IPS DF 6.9 (cell line): ENCODE results near the gene SLITRK3.

ENCODE experiments used
- DNase-seq: peaks from one replicate; pipeline ENCODE4 v3.0.0-alpha.2; 2013; ENCODE audit warnings: low read depth, low spot score
- H3K27ac ChIP-seq: one replicate; pipeline ENCODE4 v1.5.1; 2013; ENCODE audit warnings: low read length, control low read depth
- H3K27me3 ChIP-seq: 2 replicates; pipeline ENCODE4 v1.6.1; 2013; ENCODE audit warnings: mild to moderate bottlenecking, low read length; ENCODE audit not compliant: control insufficient read depth, insufficient read depth
- H3K36me3 ChIP-seq: 2 replicates; pipeline ENCODE4 v1.6.1; 2013; ENCODE audit warnings: low read length; ENCODE audit not compliant: control insufficient read depth, insufficient read depth
- H3K4me1 ChIP-seq: 2 replicates; pipeline ENCODE4 v1.6.1; 2013; ENCODE audit warnings: low read length; ENCODE audit not compliant: control insufficient read depth, insufficient read depth
- H3K4me3 ChIP-seq: 2 replicates; pipeline ENCODE4 v1.5.1; 2013; ENCODE audit warnings: mild to moderate bottlenecking, low read length
- H3K9me3 ChIP-seq: 2 replicates; pipeline ENCODE4 v1.6.1; 2013; ENCODE audit warnings: low read length, inconsistent platforms; ENCODE audit not compliant: control insufficient read depth, insufficient read depth
- WGBS: extraction: QIAGEN DNeasy Blood & Tissue Kit; methylation state at CpG from one replicate; pipeline ENCODE4 v1.1.7; 2013; ENCODE audit warnings: mixed read lengths, missing lambda C conversion rate; ENCODE audit not compliant: insufficient read length, insufficient coverage; 5-methylcytosine and 5-hydroxymethylcytosine counted together

SLITRK3 gene

GRCh38 chr3:165191491-165191890, 4.7 kb downstream of the SLITRK3 start:
- DNase-seq = no peak
- no CpG with 5 or more reads among the region's 3 CpGs for WGBS
- no peak overlapping the region for H3K4me3 ChIP-seq
- no peaks in the 10 kb centered on the region for H3K36me3 ChIP-seq
- H3K27me3 ChIP-seq = peaks cover 20% of the 10 kb centered on the region; the same call in 1 of the 2 replicates
- no peaks in the 10 kb centered on the region for H3K9me3 ChIP-seq
- peaks cover 3% of the 10 kb centered on the region; the same call in 1 of the 2 replicates for H3K4me1 ChIP-seq
- H3K27ac ChIP-seq = no peak overlapping the region

GRCh38 chr3:165188452-165188851, 7.7 kb downstream of the SLITRK3 start:
- no peaks in the 10 kb centered on the region for H3K27me3 ChIP-seq
- H3K4me1 ChIP-seq = 0 out of 2 replicates have a peak, but pooled peaks cover 1% of the 10 kb centered on the region
- H3K36me3 ChIP-seq = no peaks in the 10 kb centered on the region
- H3K27ac ChIP-seq = no peak overlapping the region
- H3K9me3 ChIP-seq = no peaks in the 10 kb centered on the region
- no CpG with 5 or more reads among the region's 12 CpGs for WGBS
- no peak for DNase-seq
- no peak overlapping the region for H3K4me3 ChIP-seq

DNA sequence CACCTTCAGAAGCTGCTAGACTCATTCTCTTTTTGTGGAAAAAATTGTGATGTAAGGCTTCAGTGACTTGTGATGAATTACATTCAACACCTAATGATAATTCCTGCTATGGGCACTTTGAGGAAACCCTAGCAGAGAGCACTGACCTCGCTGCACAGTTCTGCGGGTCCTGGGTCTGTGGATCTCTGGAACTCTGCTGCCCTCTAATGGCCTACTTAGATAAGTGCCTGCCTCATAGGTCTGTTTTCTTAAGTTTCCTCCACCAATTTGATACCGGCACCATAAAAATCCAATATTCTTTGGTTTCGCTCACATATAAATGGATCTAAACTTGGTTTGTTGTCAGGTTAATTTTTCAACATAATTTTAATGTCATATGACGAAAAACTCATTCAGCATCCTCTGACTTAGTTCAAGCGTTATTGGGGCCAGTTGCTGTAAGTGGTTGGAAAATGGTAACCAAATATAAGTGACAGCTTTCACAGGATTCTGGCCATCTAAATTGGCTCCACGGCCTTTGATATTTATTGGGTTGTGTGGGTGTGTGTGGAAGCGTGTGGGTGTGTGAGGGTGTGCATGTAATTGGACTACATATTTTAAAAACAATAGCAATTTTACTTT, 10.4 kb downstream of the SLITRK3 start:
- Histone ChIP-seq H3K27ac (no peak overlapping the region), H3K36me3 (no peaks in the 10 kb centered on the region), H3K4me1 (no peaks in the 10 kb centered on the region), H3K4me3 (no peak overlapping the region), H3K9me3 (no peaks in the 10 kb centered on the region), H3K27me3 (no peaks in the 10 kb centered on the region)
- DNase-seq = no peak
- no CpG with 5 or more reads among the region's 8 CpGs for WGBS

DNA sequence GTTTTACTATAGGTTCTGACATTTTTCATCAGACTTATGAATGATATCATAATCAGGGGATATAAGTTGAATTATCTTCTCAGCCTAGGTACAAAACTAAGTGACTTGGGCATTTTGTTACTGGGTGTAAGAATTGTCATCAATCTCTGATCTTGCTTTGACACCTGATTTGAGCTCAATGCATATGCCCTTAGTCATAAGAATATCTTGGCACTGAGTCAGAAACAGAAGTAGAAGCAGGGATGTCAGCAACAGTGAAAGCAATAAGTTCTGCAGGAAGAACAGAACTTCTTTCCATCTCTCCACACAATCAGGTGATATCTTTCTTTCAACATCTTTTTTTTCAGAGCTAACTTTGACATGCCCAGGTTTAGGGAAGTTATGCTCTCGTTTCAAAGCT, 14.6 kb downstream of the SLITRK3 start:
- DNase-seq = no peak
- H3K36me3 ChIP-seq = no peaks in the 10 kb centered on the region
- H3K4me3 ChIP-seq = no peak overlapping the region
- no peak overlapping the region for H3K27ac ChIP-seq
- no peaks in the 10 kb centered on the region for H3K27me3 ChIP-seq
- no peaks in the 10 kb centered on the region for H3K9me3 ChIP-seq
- no peaks in the 10 kb centered on the region for H3K4me1 ChIP-seq
- no CpG with 5 or more reads among the region's 1 CpG for WGBS

DNA sequence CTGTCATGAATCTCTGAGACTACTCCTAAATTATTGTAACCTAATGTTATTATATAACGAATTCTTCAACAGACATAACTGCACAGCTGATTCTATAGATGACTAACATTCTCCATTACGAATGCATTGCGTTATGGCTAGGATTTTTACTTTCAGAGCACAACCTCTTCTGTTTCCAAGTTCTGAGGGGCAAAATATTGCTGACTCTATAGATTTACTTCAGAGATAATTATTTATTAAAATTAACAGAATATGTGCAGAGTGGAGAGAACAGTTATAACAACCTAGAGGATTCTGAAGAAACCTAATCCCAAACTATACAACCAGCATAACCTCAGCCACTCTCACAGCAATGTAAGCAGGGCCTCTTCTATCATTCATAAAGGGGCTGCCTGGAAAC, 25.9 kb downstream of the SLITRK3 start:
- Histone ChIP-seq H3K36me3 (no peaks in the 10 kb centered on the region), H3K27me3 (no peaks in the 10 kb centered on the region), H3K9me3 (no peaks in the 10 kb centered on the region), H3K27ac (no peak overlapping the region), H3K4me1 (no peaks in the 10 kb centered on the region), H3K4me3 (no peak overlapping the region)
- whole genome bisulfite sequencing = no CpG with 5 or more reads among the region's 3 CpGs
- no peak for DNase-seq

DNA sequence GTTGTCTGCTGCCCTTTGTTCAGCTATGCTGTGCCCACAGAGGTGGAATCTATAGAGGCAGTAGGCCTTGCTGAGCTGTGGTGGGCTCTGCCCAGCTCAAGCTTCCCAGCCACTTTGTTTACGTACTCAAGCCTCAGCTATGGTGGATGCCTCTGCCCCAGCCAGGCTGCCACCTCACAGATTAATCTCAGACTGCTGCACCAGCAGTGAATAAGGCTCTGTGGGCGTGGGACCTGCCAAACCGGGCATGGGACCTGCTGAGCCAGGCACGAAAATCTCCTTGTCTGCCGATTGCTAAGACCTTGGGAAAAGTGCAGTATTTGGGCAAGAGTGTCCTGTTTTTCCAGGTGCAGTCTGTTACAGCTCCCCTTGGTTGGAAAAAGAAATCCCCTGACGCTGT, 26.8 kb downstream of the SLITRK3 start:
- H3K27me3 ChIP-seq = no peaks in the 10 kb centered on the region
- H3K9me3 ChIP-seq = no peaks in the 10 kb centered on the region
- no peak overlapping the region for H3K4me3 ChIP-seq
- H3K27ac ChIP-seq = no peak overlapping the region
- DNase-seq = no peak
- H3K4me1 ChIP-seq = no peaks in the 10 kb centered on the region
- H3K36me3 ChIP-seq = no peaks in the 10 kb centered on the region
- no CpG with 5 or more reads among the region's 6 CpGs for WGBS

- no peak overlapping the region for H3K4me3 ChIP-seq
Observed at GRCh38 chr3:165162883-165163282, 33.3 kb downstream of the SLITRK3 start.

GRCh38 chr3:165159760-165160421, 36.3 kb downstream of the SLITRK3 start:
- Histone ChIP-seq H3K27ac (no peak overlapping the region), H3K36me3 (no peaks in the 10 kb centered on the region), H3K4me1 (no peaks in the 10 kb centered on the region), H3K27me3 (no peaks in the 10 kb centered on the region), H3K9me3 (no peaks in the 10 kb centered on the region), H3K4me3 (no peak overlapping the region)
- no CpG with 5 or more reads among the region's 1 CpG for WGBS
- no peak for DNase-seq

More at GRCh38 chr3:165162883-165163282, 33.3 kb downstream of the SLITRK3 start:
- Histone ChIP-seq H3K36me3 (no peaks in the 10 kb centered on the region), H3K9me3 (no peaks in the 10 kb centered on the region), H3K27me3 (no peaks in the 10 kb centered on the region), H3K4me1 (no peaks in the 10 kb centered on the region), H3K27ac (no peak overlapping the region)
- no peak for DNase-seq
- no CpG with 5 or more reads among the region's 1 CpG for WGBS

GRCh38 chr3:165158011-165158410, 38.2 kb downstream of the SLITRK3 start:
- Histone ChIP-seq H3K9me3 (no peaks in the 10 kb centered on the region), H3K4me1 (no peaks in the 10 kb centered on the region), H3K27ac (no peak overlapping the region), H3K4me3 (no peak overlapping the region), H3K36me3 (no peaks in the 10 kb centered on the region), H3K27me3 (no peaks in the 10 kb centered on the region)
- no CpG with 5 or more reads among the region's 2 CpGs for WGBS
- no peak for DNase-seq

DNA sequence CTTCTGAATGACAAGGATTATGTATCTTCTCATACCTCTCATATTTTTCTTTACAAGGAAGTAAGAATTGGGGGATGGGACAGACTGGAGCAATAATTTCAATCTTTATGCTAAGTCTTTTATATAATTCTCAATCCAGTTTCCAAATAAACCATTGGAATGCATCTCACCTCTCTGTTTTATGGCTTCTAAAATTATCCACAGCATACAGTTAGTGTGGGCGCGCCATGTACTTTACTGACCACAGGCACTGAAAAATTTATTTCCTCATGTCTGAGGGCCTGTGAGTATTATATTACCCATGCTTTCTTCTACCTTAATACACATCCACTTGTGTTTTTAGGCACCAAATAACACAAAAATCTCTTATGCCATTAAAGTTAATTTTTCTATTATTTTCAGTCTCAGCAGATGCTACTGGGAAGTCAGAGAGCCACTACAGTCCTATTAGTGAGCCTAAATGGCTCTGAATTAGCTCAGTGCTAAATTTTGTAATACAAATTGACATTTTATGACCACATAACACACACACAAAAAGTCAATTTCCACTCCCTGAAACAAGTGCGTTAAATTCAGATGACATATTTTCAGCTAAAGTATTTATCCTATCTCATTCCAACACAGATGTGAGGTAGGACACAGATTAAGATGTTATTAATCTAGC, 39.3 kb downstream of the SLITRK3 start:
- no peak overlapping the region for H3K4me3 ChIP-seq
- H3K27me3 ChIP-seq = no peaks in the 10 kb centered on the region
- no CpG with 5 or more reads among the region's 3 CpGs for WGBS
- H3K27ac ChIP-seq = no peak overlapping the region
- H3K9me3 ChIP-seq = no peaks in the 10 kb centered on the region
- H3K36me3 ChIP-seq = no peaks in the 10 kb centered on the region
- H3K4me1 ChIP-seq = no peaks in the 10 kb centered on the region
- DNase-seq = no peak
